Mesendoderm (in vitro differentiated cells): ENCODE results near the gene RAB43. TPM values are rescaled to one million over a fixed set of nuclear protein-coding genes. Genes with fewer than 3 reads are reported as not detected.
"Not testable (repeated sequence)": the region's sequence is repeated elsewhere in the genome, so short reads cannot be mapped to it uniquely, and the experiment has no call there.

ENCODE experiments used
- DNase-seq: peaks from one replicate; pipeline ENCODE4 v3.0.0; 2013
- H2AK5ac ChIP-seq: 2 replicates; pipeline ENCODE4 v1.6.1; 2013; ENCODE audit warnings: low read length, inconsistent platforms
- H2BK120ac ChIP-seq: 2 replicates; pipeline ENCODE4 v1.6.1; 2013; ENCODE audit warnings: low read depth, mild to moderate bottlenecking, low read length, moderate library complexity, mixed read lengths
- H2BK15ac ChIP-seq: replicated peaks from 2 replicates; pipeline ENCODE4 v1.6.1; 2013; ENCODE audit warnings: low read depth, mild to moderate bottlenecking, moderate library complexity
- H2BK5ac ChIP-seq: 2 replicates; pipeline ENCODE4 v1.6.1; 2013; ENCODE audit warnings: low read length, inconsistent platforms
- H3K18ac ChIP-seq: 2 replicates; pipeline ENCODE4 v1.6.1; 2013; ENCODE audit warnings: mild to moderate bottlenecking, low read length, mixed read lengths
- H3K23ac ChIP-seq: one replicate; pipeline ENCODE4 v1.6.1; 2013; ENCODE audit warnings: low read length
- H3K27ac ChIP-seq: 2 replicates; pipeline ENCODE4 v1.5.1; 2013; ENCODE audit warnings: low read depth, mild to moderate bottlenecking, inconsistent platforms, low read length, moderate library complexity
- H3K27me3 ChIP-seq: 2 replicates; pipeline ENCODE4 v1.6.1; 2013; ENCODE audit warnings: low read length, control low read depth, mild to moderate bottlenecking, inconsistent platforms; ENCODE audit not compliant: insufficient read depth, poor library complexity
- H3K36me3 ChIP-seq: 2 replicates; pipeline ENCODE4 v1.6.1; 2013; ENCODE audit warnings: low read length, inconsistent platforms; ENCODE audit not compliant: control insufficient read depth, insufficient read depth
- H3K4ac ChIP-seq: one replicate; pipeline ENCODE4 v1.6.1; 2013; ENCODE audit warnings: low read depth, mild to moderate bottlenecking, low read length, moderate library complexity
- H3K4me1 ChIP-seq: 2 replicates; pipeline ENCODE4 v1.6.1; 2013; ENCODE audit warnings: low read depth, low read length, inconsistent platforms; ENCODE audit not compliant: control insufficient read depth
- H3K4me2 ChIP-seq: 2 replicates; pipeline ENCODE4 v1.6.1; 2013; ENCODE audit warnings: low read length
- H3K4me3 ChIP-seq: 2 replicates; pipeline ENCODE4 v1.5.1; 2013; ENCODE audit warnings: mild to moderate bottlenecking, low read length
- H3K56ac ChIP-seq: one replicate; pipeline ENCODE4 v1.6.1; 2013; ENCODE audit warnings: low read length
- H3K79me1 ChIP-seq: 2 replicates; pipeline ENCODE4 v1.6.1; 2013; ENCODE audit warnings: low read length, inconsistent platforms
- H3K79me2 ChIP-seq: 2 replicates; pipeline ENCODE4 v1.6.1; 2013; ENCODE audit warnings: mild to moderate bottlenecking, low read length; ENCODE audit not compliant: control insufficient read depth, insufficient read depth
- H3K9ac ChIP-seq: 2 replicates; pipeline ENCODE4 v1.6.1; 2013; ENCODE audit warnings: low read length, inconsistent platforms
- H4K5ac ChIP-seq: one replicate; pipeline ENCODE4 v1.6.1; 2013; ENCODE audit warnings: low read length
- H4K8ac ChIP-seq: one replicate; pipeline ENCODE4 v1.6.1; 2013; ENCODE audit warnings: low read depth, mild to moderate bottlenecking, control low read depth, low read length, moderate library complexity
- WGBS: extraction: QIAGEN DNeasy Blood & Tissue Kit; methylation state at CpG from one replicate; pipeline ENCODE4 v1.1.7; 2013; ENCODE audit warnings: low lambda C conversion rate, missing lambda C conversion rate; ENCODE audit not compliant: insufficient coverage; ENCODE audit errors: extremely low coverage; 5-methylcytosine and 5-hydroxymethylcytosine counted together
- polyA plus RNA-seq, 2 experiments: library from polyadenylated mRNA; stranded (reverse); fragments of 200-250 nt; gene quantifications; one replicate each; pipeline ENCODE4 v1.2.3, GENCODE V29; 2013

The RAB43 gene
- polyA plus RNA-seq (2013, experiment 1 of 2): 9.3 TPM
- 8.6 TPM for polyA plus RNA-seq (2013, experiment 2 of 2)

DNA sequence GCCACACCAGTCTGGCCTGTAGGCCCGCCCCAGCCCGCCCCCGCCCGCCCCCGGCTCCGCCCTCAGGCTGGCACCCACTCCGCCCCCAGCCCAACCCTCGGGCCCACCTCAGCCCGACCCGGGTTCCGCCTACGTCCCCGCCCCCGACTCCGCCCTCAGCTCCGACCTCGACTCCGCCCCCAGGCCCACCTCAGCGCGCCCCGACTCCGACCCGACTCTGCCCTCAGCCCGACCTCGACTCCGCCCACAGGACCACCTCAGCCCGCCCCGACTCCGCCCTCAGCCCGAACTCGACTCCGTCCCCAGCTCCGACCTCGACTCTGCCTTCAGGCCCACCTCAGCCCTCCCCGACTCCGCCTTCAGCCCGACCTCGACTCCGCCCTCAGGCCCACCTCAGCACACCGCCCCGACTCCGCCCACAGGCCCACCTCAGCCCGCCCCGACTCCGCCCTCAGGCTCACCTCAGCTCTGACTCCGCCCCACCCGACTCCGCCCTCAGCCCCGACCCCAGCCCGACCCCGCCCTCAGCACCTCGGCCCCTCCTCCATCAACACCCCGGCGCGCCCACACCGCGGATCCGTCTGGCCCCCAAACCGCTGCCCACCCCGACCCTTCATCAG lies at the start of gene RAB43:
RAB43 (minus strand) TSS at position 13 of the 620 bp plus-strand sequence. CDS start 315 bp downstream, outside the sequence.
- H2AK5ac ChIP-seq: no peak within 1 kb of the TSS
- H3K4me3 ChIP-seq: peak within 1 kb of the TSS; percentile 86
- H3K9ac ChIP-seq: peak within 1 kb of the TSS; percentile 92
- H3K18ac ChIP-seq: peak within 1 kb of the TSS; percentile 85
- peaks cover 11% of the 10 kb centered on the region for H3K79me1 ChIP-seq
- peak; percentile 98 for DNase-seq
- H2BK120ac ChIP-seq: no peak within 1 kb of the TSS
- H4K8ac ChIP-seq: peak within 1 kb of the TSS; percentile 41
- H3K56ac ChIP-seq: peak within 1 kb of the TSS; percentile 94
- H3K36me3 ChIP-seq: no peaks in the 10 kb centered on the region
- H3K4ac ChIP-seq: peak within 1 kb of the TSS; percentile 63
- no peak within 1 kb of the TSS for H4K5ac ChIP-seq
- H3K4me2 ChIP-seq: peak within 1 kb of the TSS; percentile 84
- H3K79me2 ChIP-seq: peaks cover 29% of the 10 kb centered on the region
- H3K4me1 ChIP-seq: peaks cover 7% of the 10 kb centered on the region
- H2BK5ac ChIP-seq: peak within 1 kb of the TSS; percentile 63
- WGBS: no CpG with 5 or more reads among the region's 60 CpGs
- no peak within 1 kb of the TSS for H3K23ac ChIP-seq
- no peaks in the 10 kb centered on the region for H3K27me3 ChIP-seq
- H2BK15ac ChIP-seq: no peak within 1 kb of the TSS
- peak within 1 kb of the TSS; percentile 93 for H3K27ac ChIP-seq

DNA sequence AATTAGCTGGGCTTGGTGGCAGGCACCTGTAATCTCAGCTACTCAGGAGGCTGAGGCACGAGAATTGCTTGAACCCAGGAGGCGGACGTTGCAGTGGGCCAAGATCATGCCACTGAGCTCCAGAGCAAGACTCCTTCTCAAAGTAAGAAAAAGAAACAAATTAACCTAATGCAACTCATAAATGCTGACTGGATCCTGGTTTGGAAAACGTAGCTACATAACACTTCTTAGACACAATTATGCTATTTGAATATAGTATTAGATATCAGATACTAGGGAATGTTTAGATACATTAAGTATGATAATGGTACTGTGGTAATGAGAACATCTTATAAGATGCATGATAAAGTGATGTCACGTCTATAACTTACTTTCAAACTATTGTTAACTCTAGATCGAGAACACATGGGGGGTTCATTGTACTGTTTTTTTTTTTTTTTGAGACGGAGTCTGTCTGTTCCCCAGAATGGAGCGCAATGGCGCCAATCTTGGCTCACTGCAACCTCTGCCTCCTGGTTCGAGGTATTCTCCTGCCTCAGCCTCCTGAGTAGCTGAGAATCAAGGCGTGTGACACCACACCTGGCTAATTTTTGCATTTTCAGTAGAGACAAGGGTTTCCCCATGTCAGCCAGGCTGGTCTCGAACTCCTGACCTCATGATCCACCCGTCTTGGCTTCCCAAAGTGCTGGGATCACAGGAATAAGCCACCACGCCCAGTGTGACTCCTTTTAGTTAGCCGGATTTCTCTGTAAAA lies 45.2 kb upstream of the RAB43 start:
- peaks cover 16% of the 10 kb centered on the region for H3K36me3 ChIP-seq

DNA sequence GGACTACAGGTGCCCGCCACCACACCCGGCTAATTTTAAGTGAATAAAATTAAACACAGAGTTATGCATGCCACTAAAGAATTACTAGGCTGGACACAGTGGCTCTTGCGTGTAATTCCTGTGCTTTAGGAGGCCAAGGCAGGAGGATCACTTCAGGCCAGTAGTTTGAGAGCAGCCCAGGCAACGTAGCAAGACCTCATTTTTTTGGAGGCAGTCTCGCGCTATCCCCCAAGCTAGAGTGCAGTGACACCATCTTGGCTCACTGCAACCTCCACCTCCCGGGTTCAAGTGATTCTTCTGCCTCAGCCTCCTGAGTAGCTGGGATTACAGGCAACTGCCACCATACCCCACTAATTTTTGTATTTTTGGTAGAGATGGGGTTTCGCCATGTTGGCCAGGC lies 44.0 kb upstream of the RAB43 start:
- WGBS: no CpG with 5 or more reads among the region's 8 CpGs

More for the DNA sequence above, 45.2 kb upstream of the RAB43 start:
- Histone ChIP-seq H2BK5ac (no peak overlapping the region), H4K8ac (no peak overlapping the region), H4K5ac (no peak overlapping the region), H2BK120ac (no peak overlapping the region), H3K79me2 (peaks cover 11% of the 10 kb centered on the region), H2AK5ac (no peak overlapping the region), H3K79me1 (peaks cover 12% of the 10 kb centered on the region), H3K27me3 (no peaks in the 10 kb centered on the region), H3K4me2 (no peak overlapping the region), H3K18ac (no peak overlapping the region), H3K4ac (no peak overlapping the region), H3K56ac (no peak overlapping the region), H3K23ac (no peak overlapping the region), H3K9ac (no peak overlapping the region), H3K4me3 (no peak overlapping the region), H3K4me1 (no peaks in the 10 kb centered on the region), H2BK15ac (no peak overlapping the region), H3K27ac (no peak overlapping the region)
- DNase-seq: no peak
- no CpG with 5 or more reads among the region's 15 CpGs for WGBS

DNA sequence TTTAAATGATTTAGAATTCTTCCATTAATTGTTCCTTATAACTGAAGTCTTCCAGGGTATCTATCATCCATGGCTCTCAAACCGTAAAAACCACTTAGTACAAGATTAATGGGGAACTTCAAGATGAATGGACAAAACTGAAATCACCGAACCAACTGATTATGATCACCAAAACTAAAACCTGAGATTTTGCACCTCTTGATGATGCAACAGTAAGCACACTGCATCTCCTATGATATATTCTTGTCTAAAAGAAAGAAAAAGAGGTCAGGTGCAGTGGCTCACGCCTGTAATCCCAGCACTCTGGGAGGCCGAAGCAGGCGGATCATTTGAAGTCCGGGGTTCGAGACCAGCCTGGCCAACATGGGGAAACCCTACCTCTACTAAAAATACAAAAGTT lies 42.9 kb upstream of the RAB43 start:
- Histone ChIP-seq H3K4me2 (no peak overlapping the region), H3K4ac (no peak overlapping the region), H3K27ac (no peak overlapping the region), H3K27me3 (no peaks in the 10 kb centered on the region), H3K56ac (no peak overlapping the region), H3K18ac (no peak overlapping the region), H2BK15ac (no peak overlapping the region), H2AK5ac (no peak overlapping the region), H3K79me1 (peaks cover 5% of the 10 kb centered on the region), H2BK5ac (no peak overlapping the region), H4K5ac (no peak overlapping the region), H3K4me1 (no peaks in the 10 kb centered on the region), H3K79me2 (peaks cover 10% of the 10 kb centered on the region), H3K4me3 (no peak overlapping the region), H4K8ac (no peak overlapping the region), H3K9ac (no peak overlapping the region), H3K36me3 (peaks cover 2% of the 10 kb centered on the region), H2BK120ac (no peak overlapping the region), H3K23ac (no peak overlapping the region)
- no peak for DNase-seq
- no CpG with 5 or more reads among the region's 7 CpGs for WGBS

More for the DNA sequence above, 44.0 kb upstream of the RAB43 start:
- H2AK5ac ChIP-seq, H3K4me1 ChIP-seq, H3K9ac ChIP-seq, H3K79me1 ChIP-seq, H3K4me2 ChIP-seq, H4K8ac ChIP-seq, H3K18ac ChIP-seq, DNase-seq, H3K4me3 ChIP-seq, H3K23ac ChIP-seq, H3K27ac ChIP-seq, H3K4ac ChIP-seq, H4K5ac ChIP-seq, H2BK15ac ChIP-seq, H3K56ac ChIP-seq, H3K79me2 ChIP-seq, H3K36me3 ChIP-seq, H2BK5ac ChIP-seq, H3K27me3 ChIP-seq, H2BK120ac ChIP-seq: not testable (repeated sequence)

DNA sequence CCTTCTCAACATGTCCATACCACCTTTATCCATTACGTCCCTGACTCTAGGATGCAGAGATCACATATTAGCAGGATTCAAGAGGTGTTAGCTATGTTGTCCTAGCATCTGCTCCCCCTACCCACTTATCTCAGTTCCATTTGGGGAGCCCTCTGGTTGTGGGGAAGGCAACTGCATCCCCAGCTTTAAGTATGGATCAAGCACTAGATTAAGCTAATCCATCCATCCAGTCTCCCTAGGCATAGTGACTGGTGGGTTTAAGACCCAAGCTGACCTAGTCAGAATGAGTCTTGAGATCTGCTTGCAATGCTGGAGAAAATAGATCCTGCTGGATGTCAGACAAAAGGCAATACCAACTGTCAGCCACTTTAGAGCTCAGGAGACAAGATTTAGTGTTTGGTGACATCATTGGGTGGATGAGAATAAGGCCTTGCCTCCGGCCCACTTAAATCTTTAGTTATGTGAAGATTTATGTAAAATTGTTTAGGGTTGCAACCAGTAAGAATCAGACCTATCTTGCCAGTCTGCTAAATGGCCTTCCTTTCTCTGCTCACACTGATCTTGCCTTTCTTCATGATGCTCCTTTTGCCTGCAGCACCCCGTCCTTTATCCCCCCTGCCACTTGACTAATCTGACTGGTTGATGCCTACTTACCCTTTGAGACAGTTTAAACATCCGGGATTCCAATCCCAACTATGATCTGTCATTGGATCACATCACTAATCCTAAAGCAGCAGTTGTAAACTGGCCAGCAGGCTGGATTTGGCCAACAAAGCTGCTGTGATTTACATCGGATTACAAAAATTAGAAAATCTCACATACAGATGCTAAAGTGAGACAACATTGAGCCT lies 41.4 kb upstream of the RAB43 start:
- Histone ChIP-seq H2BK120ac (no peak overlapping the region), H3K79me2 (peaks cover 13% of the 10 kb centered on the region), H3K27ac (no peak overlapping the region), H2BK5ac (no peak overlapping the region), H4K5ac (no peak overlapping the region), H3K79me1 (peaks cover 8% of the 10 kb centered on the region), H3K4me3 (no peak overlapping the region), H3K27me3 (peaks cover 2% of the 10 kb centered on the region), H3K4me1 (no peaks in the 10 kb centered on the region), H3K9ac (no peak overlapping the region), H2AK5ac (no peak overlapping the region), H3K56ac (no peak overlapping the region), H2BK15ac (no peak overlapping the region), H3K23ac (no peak overlapping the region), H4K8ac (no peak overlapping the region), H3K4ac (no peak overlapping the region), H3K18ac (no peak overlapping the region), H3K4me2 (no peak overlapping the region), H3K36me3 (peaks cover 2% of the 10 kb centered on the region)
- no CpG with 5 or more reads among the region's 5 CpGs for WGBS
- peak; percentile 51 for DNase-seq
